ENCODE data around the gene C9orf85.
"Not testable (repeated sequence)": the region's sequence is repeated elsewhere in the genome, so short reads cannot be mapped to it uniquely, and the experiment has no call there.

The C9orf85 gene

GRCh38 chr9:71941998-71942567 lies 30.6 kb downstream of the C9orf85 start:
- no peak for DNase-seq (ENCODE audit: low read depth, low spot score)

- no peak for DNase-seq (ENCODE audit: low read depth, low spot score)
Measured at GRCh38 chr9:71944754-71945375, 33.4 kb downstream of the C9orf85 start.

GRCh38 chr9:71954652-71955051 lies 43.2 kb downstream of the C9orf85 start:
- not testable (repeated sequence) for DNase-seq (ENCODE audit: low read depth, low spot score)

- DNase-seq (ENCODE audit: low read depth, low spot score): no peak
Measured at GRCh38 chr9:71955300-71955915, 44.0 kb downstream of the C9orf85 start.

GRCh38 chr9:71962328-71962727 lies 50.9 kb downstream of the C9orf85 start:
- no peak for DNase-seq (ENCODE audit: low read depth, low spot score)

GRCh38 chr9:71963471-71963996 lies 52.1 kb downstream of the C9orf85 start:
- not testable (repeated sequence) for DNase-seq (ENCODE audit: low read depth, low spot score)

GRCh38 chr9:71965403-71965802 lies 54.0 kb downstream of the C9orf85 start:
- no peak for DNase-seq (ENCODE audit: low read depth, low spot score)

- peak; percentile 49 for DNase-seq (ENCODE audit: low read depth, low spot score)
Measured at GRCh38 chr9:71966601-71967000, 55.2 kb downstream of the C9orf85 start.

- DNase-seq (ENCODE audit: low read depth, low spot score): no peak
Measured at GRCh38 chr9:71968541-71969090, 57.2 kb downstream of the C9orf85 start.

GRCh38 chr9:71975833-71976232 lies 64.4 kb downstream of the C9orf85 start:
- no peak for DNase-seq (ENCODE audit: low read depth, low spot score)

- DNase-seq (ENCODE audit: low read depth, low spot score): no peak
Measured at GRCh38 chr9:71977003-71977402, 65.6 kb downstream of the C9orf85 start.

GRCh38 chr9:71980266-71981190 lies 69.1 kb downstream of the C9orf85 start:
- no peak for DNase-seq (ENCODE audit: low read depth, low spot score)

GRCh38 chr9:71981944-71982343 lies 70.5 kb downstream of the C9orf85 start:
- no peak for DNase-seq (ENCODE audit: low read depth, low spot score)

GRCh38 chr9:71984403-71984802 lies 73.0 kb downstream of the C9orf85 start:
- DNase-seq (ENCODE audit: low read depth, low spot score): no peak

GRCh38 chr9:71984831-71985281 lies 73.4 kb downstream of the C9orf85 start:
- peak; percentile 22 for DNase-seq (ENCODE audit: low read depth, low spot score)

GRCh38 chr9:71985297-71985911 lies 74.0 kb downstream of the C9orf85 start:
- peak; percentile 57 for DNase-seq (ENCODE audit: low read depth, low spot score)

- no peak for DNase-seq (ENCODE audit: low read depth, low spot score)
Measured at GRCh38 chr9:71986900-71987299, 75.5 kb downstream of the C9orf85 start.

- no peak for DNase-seq (ENCODE audit: low read depth, low spot score)
Measured at GRCh38 chr9:71987471-71988371, 76.3 kb downstream of the C9orf85 start.

- DNase-seq (ENCODE audit: low read depth, low spot score): peak; percentile 77
Measured at GRCh38 chr9:71990466-71990865, 79.0 kb downstream of the C9orf85 start.

GRCh38 chr9:72005451-72005850 lies 94.0 kb downstream of the C9orf85 start:
- DNase-seq (ENCODE audit: low read depth, low spot score): no peak

All from ELF-1 (cell line).